Endodermal cell (in vitro differentiated cells): Measurements from ENCODE around the gene ACYP1. TPM values are rescaled to one million over a fixed set of nuclear protein-coding genes. Genes with fewer than 3 reads are reported as not detected.

Experiments
- DNase-seq: peaks from one replicate; pipeline ENCODE4 v3.0.0-alpha.2; 2017
- H3K27ac ChIP-seq: 2 replicates; pipeline ENCODE4 v1.5.1; 2013; ENCODE audit warnings: mild to moderate bottlenecking, low read depth, low read length, moderate library complexity
- H3K27me3 ChIP-seq: 2 replicates; pipeline ENCODE4 v1.6.1; 2013; ENCODE audit warnings: mild to moderate bottlenecking, low read length, moderate library complexity; ENCODE audit not compliant: insufficient read depth, control insufficient read depth, poor library complexity, severe bottlenecking
- H3K36me3 ChIP-seq: 2 replicates; pipeline ENCODE4 v1.7.0; 2013; ENCODE audit warnings: mild to moderate bottlenecking, low read length, moderate library complexity; ENCODE audit not compliant: control insufficient read depth, insufficient read depth
- H3K4me1 ChIP-seq: one replicate; pipeline ENCODE4 v1.7.0; 2013; ENCODE audit warnings: low read length; ENCODE audit not compliant: control insufficient read depth, insufficient read depth
- H3K4me3 ChIP-seq: 2 replicates; pipeline ENCODE4 v1.5.1; 2013; ENCODE audit warnings: mild to moderate bottlenecking, low read length, moderate library complexity
- H3K9ac ChIP-seq: 2 replicates; pipeline ENCODE4 v1.6.1; 2013; ENCODE audit warnings: mild to moderate bottlenecking, low read length, moderate library complexity; ENCODE audit not compliant: poor library complexity, severe bottlenecking; ENCODE audit errors: extremely low read depth
- H3K9me3 ChIP-seq: 2 replicates; pipeline ENCODE4 v1.6.1; 2013; ENCODE audit warnings: mild to moderate bottlenecking, low read length, moderate library complexity; ENCODE audit not compliant: control insufficient read depth
- H3K27ac Mint-ChIP-seq: 2 replicates; pipeline ENCODE4 v1.8.0; 2020; ENCODE audit warnings: mixed read lengths
- H3K27me3 Mint-ChIP-seq: 2 replicates; pipeline ENCODE4 v1.8.0; 2021; ENCODE audit warnings: mild to moderate bottlenecking, mixed read lengths; ENCODE audit not compliant: insufficient read depth
- H3K36me3 Mint-ChIP-seq: 2 replicates; pipeline ENCODE4 v1.8.0; 2020; ENCODE audit warnings: low read depth, mixed read lengths
- H3K4me1 Mint-ChIP-seq: 2 replicates; pipeline ENCODE4 v1.8.0; 2020; ENCODE audit warnings: mixed read lengths
- H3K4me3 Mint-ChIP-seq: 2 replicates; pipeline ENCODE4 v1.8.0; 2020; ENCODE audit warnings: mild to moderate bottlenecking, moderate library complexity, mixed read lengths
- H3K9me3 Mint-ChIP-seq: 2 replicates; pipeline ENCODE4 v1.8.0; 2020; ENCODE audit warnings: mild to moderate bottlenecking, mixed read lengths
- WGBS, 2 experiments: methylation state at CpG; one replicate each; pipeline versions ENCODE4 v1.1.5 to v1.1.7; 2013; ENCODE audit warnings: missing lambda C conversion rate in 2 of 2, mixed read lengths in 1 of 2; ENCODE audit not compliant: insufficient coverage in 1 of 2, insufficient read length in 1 of 2; 5-methylcytosine and 5-hydroxymethylcytosine counted together
- total RNA-seq, 2 donors: library from RNA; stranded (reverse); fragmentation: NEBNext Ultra II Directional in 1 of 2; extraction: Animal tissue kit (Norgen Biotek cat#: 25700) in 1 of 2; gene quantifications; 2 replicates in 1 of 2; 3 replicates in 1 of 2; pipeline ENCODE4 v1.2.1, GENCODE V29; 2021
- TF ChIP-seq, protein P1 (sequence below): fragments of 200-600 bp; sonication (generic); conservative IDR thresholded peaks from 2 replicates; pipeline ENCODE4 v1.5.0; 2021; ENCODE audit warnings: antibody characterized with exemption, mild to moderate bottlenecking

Gene ACYP1
- total RNA-seq, 2 donors from 2014 or later = 21.4 to 26.0 TPM

DNA sequence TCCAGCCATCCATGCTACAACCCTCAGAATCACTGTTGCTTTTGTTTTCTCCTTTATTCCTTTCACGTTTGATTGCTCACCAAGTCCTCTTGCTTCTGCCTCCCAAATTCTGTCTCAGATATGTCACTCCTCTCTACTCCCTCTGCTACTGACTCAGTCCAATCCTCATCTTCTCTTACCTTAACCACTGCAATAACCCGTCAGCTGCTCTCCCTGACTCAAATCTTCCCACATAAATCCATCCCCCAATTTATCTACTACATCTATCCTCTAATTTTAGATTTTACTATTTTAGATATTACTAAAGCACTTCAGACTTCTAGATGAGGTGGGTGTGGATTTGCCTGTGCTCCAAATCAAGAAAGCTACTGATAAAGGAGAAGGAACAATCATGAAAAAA, 37.9 kb downstream of the ACYP1 start:
- Histone ChIP-seq H3K27ac (no peak overlapping the region), H3K4me3 (no peak overlapping the region), H3K27me3 (no peaks in the 10 kb centered on the region), H3K36me3 (peaks cover 42% of the 10 kb centered on the region), H3K9me3 (no peaks in the 10 kb centered on the region), H3K9ac (no peak overlapping the region), H3K4me1 (no peaks in the 10 kb centered on the region)
- Mint-ChIP-seq H3K9me3 (no peaks in the 10 kb centered on the region), H3K27ac (no peak overlapping the region), H3K4me1 (peaks cover 3% of the 10 kb centered on the region), H3K4me3 (no peak overlapping the region), H3K36me3 (peaks cover 30% of the 10 kb centered on the region), H3K27me3 (no peaks in the 10 kb centered on the region)
- DNase-seq = no peak
- TF ChIP-seq, protein P1, sequence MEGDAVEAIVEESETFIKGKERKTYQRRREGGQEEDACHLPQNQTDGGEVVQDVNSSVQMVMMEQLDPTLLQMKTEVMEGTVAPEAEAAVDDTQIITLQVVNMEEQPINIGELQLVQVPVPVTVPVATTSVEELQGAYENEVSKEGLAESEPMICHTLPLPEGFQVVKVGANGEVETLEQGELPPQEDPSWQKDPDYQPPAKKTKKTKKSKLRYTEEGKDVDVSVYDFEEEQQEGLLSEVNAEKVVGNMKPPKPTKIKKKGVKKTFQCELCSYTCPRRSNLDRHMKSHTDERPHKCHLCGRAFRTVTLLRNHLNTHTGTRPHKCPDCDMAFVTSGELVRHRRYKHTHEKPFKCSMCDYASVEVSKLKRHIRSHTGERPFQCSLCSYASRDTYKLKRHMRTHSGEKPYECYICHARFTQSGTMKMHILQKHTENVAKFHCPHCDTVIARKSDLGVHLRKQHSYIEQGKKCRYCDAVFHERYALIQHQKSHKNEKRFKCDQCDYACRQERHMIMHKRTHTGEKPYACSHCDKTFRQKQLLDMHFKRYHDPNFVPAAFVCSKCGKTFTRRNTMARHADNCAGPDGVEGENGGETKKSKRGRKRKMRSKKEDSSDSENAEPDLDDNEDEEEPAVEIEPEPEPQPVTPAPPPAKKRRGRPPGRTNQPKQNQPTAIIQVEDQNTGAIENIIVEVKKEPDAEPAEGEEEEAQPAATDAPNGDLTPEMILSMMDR = no peak
- WGBS, 2 experiments = 93 to 95% methylated on average over 1 to 2 of the region's 2 CpGs

DNA sequence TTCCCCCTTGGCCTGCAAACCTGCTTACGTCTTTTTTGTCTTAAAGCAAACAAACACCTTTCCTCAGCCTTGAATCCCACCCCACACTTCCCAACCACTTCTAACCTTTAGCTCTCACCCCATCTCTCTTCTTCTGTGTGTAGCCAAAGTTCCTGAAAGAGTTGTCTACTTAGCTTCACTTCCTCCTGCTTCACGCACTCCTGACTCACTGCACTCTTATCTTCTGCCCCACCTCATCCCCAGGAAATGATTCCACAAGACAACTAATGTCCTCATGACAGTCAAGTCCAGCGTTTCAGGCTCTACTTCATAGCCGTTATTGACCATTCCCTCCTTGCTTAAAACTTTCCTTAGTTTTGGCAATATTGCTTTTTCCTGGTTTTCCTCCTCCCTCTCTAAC, 38.7 kb downstream of the ACYP1 start:
- TF ChIP-seq, protein P1 = no peak
- no peak for DNase-seq
- Mint-ChIP-seq H3K9me3 (no peaks in the 10 kb centered on the region), H3K27me3 (no peaks in the 10 kb centered on the region), H3K4me3 (no peak overlapping the region), H3K36me3 (peaks cover 27% of the 10 kb centered on the region), H3K4me1 (no peaks in the 10 kb centered on the region), H3K27ac (no peak overlapping the region)
- H3K4me3 ChIP-seq = no peak overlapping the region
- H3K4me1 ChIP-seq = no peaks in the 10 kb centered on the region
- H3K9ac ChIP-seq = no peak overlapping the region
- WGBS, 2 experiments = 90 to 91% methylated on average over 3 to 4 of the region's 4 CpGs
- H3K27me3 ChIP-seq = no peaks in the 10 kb centered on the region
- peaks cover 38% of the 10 kb centered on the region for H3K36me3 ChIP-seq
- H3K9me3 ChIP-seq = no peaks in the 10 kb centered on the region
- no peak overlapping the region for H3K27ac ChIP-seq

DNA sequence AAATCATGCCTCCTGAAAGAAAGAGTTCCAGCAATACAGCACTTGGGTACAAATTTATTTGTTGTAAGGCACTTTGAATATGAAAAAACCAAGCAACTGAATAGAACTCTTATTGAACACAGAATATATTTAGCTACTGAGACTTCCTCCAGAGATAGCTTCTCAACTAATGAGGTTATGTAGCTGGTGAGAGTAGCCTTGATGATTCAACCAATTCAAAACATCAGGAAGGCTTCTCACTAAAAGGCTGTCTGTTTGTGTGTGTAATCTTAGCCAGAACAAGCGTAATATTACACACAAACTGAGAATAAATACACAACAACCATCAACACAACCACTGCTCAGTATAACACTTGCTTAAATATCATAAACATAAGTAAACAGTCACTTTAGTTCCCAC, 40.7 kb downstream of the ACYP1 start:
- no peak for DNase-seq
- TF ChIP-seq, protein P1 = no peak
- Mint-ChIP-seq H3K36me3 (peaks cover 31% of the 10 kb centered on the region), H3K9me3 (no peaks in the 10 kb centered on the region), H3K4me3 (no peak overlapping the region), H3K27me3 (no peaks in the 10 kb centered on the region), H3K27ac (no peak overlapping the region), H3K4me1 (no peaks in the 10 kb centered on the region)
- Histone ChIP-seq H3K9ac (no peak overlapping the region), H3K27ac (no peak overlapping the region), H3K4me1 (no peaks in the 10 kb centered on the region), H3K27me3 (no peaks in the 10 kb centered on the region), H3K4me3 (no peak overlapping the region), H3K36me3 (peaks cover 44% of the 10 kb centered on the region), H3K9me3 (no peaks in the 10 kb centered on the region)
- 71% methylated on average over 1 of the region's 1 CpG; no CpG with 5 or more reads in 1 of the 2 experiments for WGBS, 2 experiments
